Loucy (cell line): Measurements from ENCODE around the gene PAK4.

Experiments used
- H2AFZ ChIP-seq: fragments of 200-600 bp; sonication (generic); 2 replicates; pipeline ENCODE4 v1.6.0; 2016; ENCODE audit warnings: antibody characterized with exemption, mild to moderate bottlenecking, low read length, moderate library complexity
- H3F3A ChIP-seq: fragments of 200-600 bp; 2 replicates; pipeline ENCODE4 v1.6.0; 2016; ENCODE audit warnings: antibody characterized with exemption, low read depth, mild to moderate bottlenecking
- H3K27me3 ChIP-seq: fragments of 200-600 bp; sonication (generic); 2 replicates; pipeline ENCODE4 v1.6.1; 2014; ENCODE audit warnings: low read length, mild to moderate bottlenecking; ENCODE audit not compliant: insufficient read depth, poor library complexity, severe bottlenecking
- H3K36me3 ChIP-seq: fragments of 200-600 bp; sonication (generic); 2 replicates; pipeline ENCODE4 v1.6.1; 2016; ENCODE audit warnings: low read length; ENCODE audit not compliant: insufficient read depth
- H3K4me1 ChIP-seq: fragments of 200-600 bp; sonication (generic); 2 replicates; pipeline ENCODE4 v1.5.1; 2014; ENCODE audit warnings: low read length, mild to moderate bottlenecking; ENCODE audit not compliant: insufficient read depth, poor library complexity, severe bottlenecking
- H3K4me2 ChIP-seq: fragments of 200-600 bp; sonication (generic); 2 replicates; pipeline ENCODE4 v1.6.0; 2014; ENCODE audit warnings: antibody characterized with exemption, low read length, low read depth, mild to moderate bottlenecking; ENCODE audit not compliant: poor library complexity, severe bottlenecking
- H3K4me3 ChIP-seq: fragments of 200-600 bp; sonication (generic); 2 replicates; pipeline ENCODE4 v1.5.1; 2014; ENCODE audit warnings: low read length, mild to moderate bottlenecking, mixed read lengths; ENCODE audit not compliant: poor library complexity, severe bottlenecking
- H3K79me2 ChIP-seq: fragments of 200-600 bp; sonication (generic); 2 replicates; pipeline ENCODE4 v1.6.1; 2014; ENCODE audit warnings: low read length; ENCODE audit not compliant: insufficient read depth
- H3K9ac ChIP-seq: fragments of 200-600 bp; sonication (generic); 2 replicates; pipeline ENCODE4 v1.6.0; 2014; ENCODE audit warnings: mild to moderate bottlenecking, low read depth, low read length, moderate library complexity; ENCODE audit not compliant: poor library complexity, severe bottlenecking
- H3K9me2 ChIP-seq: fragments of 200-600 bp; sonication (generic); replicated peaks from 2 replicates; pipeline ENCODE4 v1.6.1; 2016; ENCODE audit warnings: low read depth, low read length, mixed read lengths
- H3K9me3 ChIP-seq: fragments of 200-600 bp; sonication (generic); 2 replicates; pipeline ENCODE4 v1.6.1; 2014; ENCODE audit warnings: mild to moderate bottlenecking, antibody characterized with exemption, low read length, low read depth; ENCODE audit not compliant: insufficient read depth
- H4K20me1 ChIP-seq: fragments of 200-600 bp; sonication (generic); 2 replicates; pipeline ENCODE4 v1.6.0; 2014; ENCODE audit warnings: antibody characterized with exemption, low read length, mild to moderate bottlenecking; ENCODE audit not compliant: insufficient read depth, poor library complexity, severe bottlenecking
- CTCF ChIP-seq: fragments of 200-600 bp; sonication (generic); conservative IDR thresholded peaks from 2 replicates; pipeline ENCODE4 v1.5.1; 2014; ENCODE audit warnings: mild to moderate bottlenecking, antibody characterized with exemption, low read length
- EZH2phosphoT487 ChIP-seq: fragments of 200-600 bp; IDR thresholded peaks from 2 replicates; pipeline ENCODE4 v1.6.1; 2018; ENCODE audit warnings: antibody characterized with exemption, mild to moderate bottlenecking, moderate library complexity, borderline replicate concordance

The PAK4 gene

DNA sequence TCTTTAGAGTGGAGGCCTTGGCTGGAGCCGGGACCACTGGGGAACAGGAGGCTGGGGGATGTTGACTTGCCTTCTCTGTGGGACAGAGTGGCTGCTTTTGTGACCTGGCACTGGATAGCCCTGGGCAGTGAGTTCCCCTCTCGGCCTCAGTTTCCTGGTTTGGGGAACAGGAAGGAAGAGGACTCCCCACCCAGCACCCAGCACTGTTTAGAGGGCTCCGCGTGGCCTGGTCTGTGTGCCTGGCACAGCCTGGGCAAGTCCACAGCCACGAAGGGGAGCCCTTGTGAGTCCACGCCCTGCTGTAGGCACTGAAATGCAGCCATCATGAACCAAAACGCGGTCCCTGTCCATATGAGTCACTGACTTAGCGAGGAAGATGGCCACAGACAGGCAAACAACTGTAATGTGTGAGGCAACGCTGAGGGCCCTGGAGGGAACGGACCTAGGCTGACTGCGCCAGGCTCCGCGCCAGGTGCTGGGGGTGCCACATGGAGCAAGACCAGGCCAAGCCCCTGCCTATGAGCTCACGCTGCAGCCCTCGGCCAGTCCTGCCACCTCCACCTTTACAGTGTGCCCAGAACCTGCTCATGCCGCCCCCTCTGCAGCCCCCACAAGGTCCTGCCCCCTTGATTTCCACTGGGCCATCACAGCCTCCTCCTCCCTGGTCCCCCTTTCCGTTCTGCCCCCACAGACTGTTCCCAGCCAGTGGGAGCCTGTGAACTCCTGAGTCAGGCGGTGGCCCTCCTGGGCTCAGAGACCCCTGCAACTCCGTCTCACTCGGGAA is 35.5 kb downstream of the PAK4 start:
- Histone ChIP-seq H3K4me1 (peaks cover 7% of the 10 kb centered on the region), H3K4me3 (no peak overlapping the region), H3K9ac (no peak overlapping the region), H3K9me3 (no peaks in the 10 kb centered on the region), H3K9me2 (no peaks in the 10 kb centered on the region), H2AFZ (no peak overlapping the region), H3K4me2 (no peak overlapping the region), H4K20me1 (peaks cover 24% of the 10 kb centered on the region), H3K27me3 (no peaks in the 10 kb centered on the region), H3K36me3 (no peaks in the 10 kb centered on the region), H3F3A (no peaks in the 10 kb centered on the region), H3K79me2 (peaks cover 68% of the 10 kb centered on the region; the same call in 1 of the 2 replicates)
- TF ChIP-seq CTCF (no peak), EZH2phosphoT487 (no peak)

GRCh38 chr19:39162441-39163043 is 37.0 kb downstream of the PAK4 start:
- H3K36me3 ChIP-seq = no peaks in the 10 kb centered on the region
- H3K4me1 ChIP-seq = no peaks in the 10 kb centered on the region
- TF ChIP-seq EZH2phosphoT487 (no peak), CTCF (no peak)
- H3K4me3 ChIP-seq = no peak overlapping the region
- H4K20me1 ChIP-seq = peaks cover 26% of the 10 kb centered on the region
- peaks cover 65% of the 10 kb centered on the region; the same call in 1 of the 2 replicates for H3K79me2 ChIP-seq
- H3K27me3 ChIP-seq = no peaks in the 10 kb centered on the region
- H3K9ac ChIP-seq = no peak overlapping the region
- no peaks in the 10 kb centered on the region for H3K9me2 ChIP-seq
- no peaks in the 10 kb centered on the region for H3F3A ChIP-seq
- no peaks in the 10 kb centered on the region for H3K9me3 ChIP-seq
- H2AFZ ChIP-seq = no peak overlapping the region
- H3K4me2 ChIP-seq = no peak overlapping the region

GRCh38 chr19:39163621-39164020 is 38.0 kb downstream of the PAK4 start:
- H4K20me1 ChIP-seq = peaks cover 22% of the 10 kb centered on the region
- no peak overlapping the region for H2AFZ ChIP-seq

More at GRCh38 chr19:39163621-39164020, 38.0 kb downstream of the PAK4 start:
- Histone ChIP-seq H3K4me2 (no peak overlapping the region), H3K79me2 (peaks cover 55% of the 10 kb centered on the region; the same call in 1 of the 2 replicates), H3K9me2 (no peaks in the 10 kb centered on the region), H3K27me3 (no peaks in the 10 kb centered on the region), H3K9ac (no peak overlapping the region), H3K4me3 (no peak overlapping the region), H3K36me3 (no peaks in the 10 kb centered on the region), H3K9me3 (no peaks in the 10 kb centered on the region), H3F3A (no peaks in the 10 kb centered on the region), H3K4me1 (no peaks in the 10 kb centered on the region)
- TF ChIP-seq EZH2phosphoT487 (no peak), CTCF (no peak)
